SH-SY5Y (cell line): ENCODE measurements around the gene BCKDHB.

ENCODE experiments used
- GATA2 ChIP-seq: IDR thresholded peaks from 2 replicates; pipeline ENCODE4 v1.6.1; 2011; ENCODE audit warnings: mild to moderate bottlenecking, low read depth, low read length
- GATA3 ChIP-seq: IDR thresholded peaks from 2 replicates; pipeline ENCODE4 v1.6.1; 2011; ENCODE audit warnings: low read depth, mild to moderate bottlenecking, low read length, moderate library complexity

- TF ChIP-seq GATA2 (no peak), GATA3 (no peak)
Observed at GRCh38 chr6:80098392-80098791, 8.1 kb upstream of the BCKDHB start.
